Lower leg skin (tissue), 3 donors: ENCODE results near the gene DMKN.

Experiments used
- POLR2A ChIP-seq, 2 donors: fragments of 450-650 bp; IDR thresholded peaks; one replicate each; pipeline ENCODE4 v1.6.1; 2016 to 2017; ENCODE audit warnings: antibody characterized with exemption in 2 of 2, mild to moderate bottlenecking in 1 of 2, moderate library complexity in 1 of 2
- TF ChIP-seq, protein P1 (sequence below), 3 donors: fragments of 450-650 bp; IDR thresholded peaks; one replicate each; pipeline ENCODE4 v1.5.1; 2016; ENCODE audit warnings: antibody characterized with exemption in 3 of 3, mild to moderate bottlenecking in 3 of 3, moderate library complexity in 2 of 3

DNA sequence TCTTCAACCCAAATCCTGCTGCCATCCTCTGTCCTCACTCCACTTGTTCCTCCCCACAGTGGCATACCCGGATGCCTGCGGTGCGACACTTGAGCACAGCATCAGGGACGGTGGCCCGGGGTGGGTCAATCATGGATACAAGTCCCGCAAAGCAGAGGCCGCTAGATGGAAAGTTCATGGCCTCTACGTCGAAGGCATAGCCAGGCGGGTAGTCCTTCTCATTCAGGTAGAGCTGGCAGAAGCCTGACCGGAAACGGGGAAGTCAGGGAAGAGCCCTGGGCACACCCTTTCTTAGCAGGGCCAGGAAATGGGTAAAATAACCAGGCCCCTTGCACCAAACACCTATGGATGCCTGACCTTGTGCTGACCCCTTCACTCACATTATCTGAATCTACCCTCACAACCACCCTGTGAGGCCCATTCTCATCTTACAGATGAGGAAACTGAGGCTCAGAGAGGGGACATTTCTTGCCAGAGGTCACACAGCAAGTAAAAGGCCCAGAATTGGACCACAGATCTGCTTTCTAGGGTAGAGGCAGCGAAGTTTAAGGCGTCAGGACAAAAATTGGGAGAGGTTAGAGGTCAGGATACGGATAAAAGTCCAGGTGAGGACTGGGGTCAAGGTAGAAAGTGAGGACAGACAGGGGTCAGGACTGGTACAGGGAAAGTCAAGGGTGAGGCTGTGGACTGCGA lies 43.5 kb upstream of the DMKN start:
- TF ChIP-seq, protein P1, sequence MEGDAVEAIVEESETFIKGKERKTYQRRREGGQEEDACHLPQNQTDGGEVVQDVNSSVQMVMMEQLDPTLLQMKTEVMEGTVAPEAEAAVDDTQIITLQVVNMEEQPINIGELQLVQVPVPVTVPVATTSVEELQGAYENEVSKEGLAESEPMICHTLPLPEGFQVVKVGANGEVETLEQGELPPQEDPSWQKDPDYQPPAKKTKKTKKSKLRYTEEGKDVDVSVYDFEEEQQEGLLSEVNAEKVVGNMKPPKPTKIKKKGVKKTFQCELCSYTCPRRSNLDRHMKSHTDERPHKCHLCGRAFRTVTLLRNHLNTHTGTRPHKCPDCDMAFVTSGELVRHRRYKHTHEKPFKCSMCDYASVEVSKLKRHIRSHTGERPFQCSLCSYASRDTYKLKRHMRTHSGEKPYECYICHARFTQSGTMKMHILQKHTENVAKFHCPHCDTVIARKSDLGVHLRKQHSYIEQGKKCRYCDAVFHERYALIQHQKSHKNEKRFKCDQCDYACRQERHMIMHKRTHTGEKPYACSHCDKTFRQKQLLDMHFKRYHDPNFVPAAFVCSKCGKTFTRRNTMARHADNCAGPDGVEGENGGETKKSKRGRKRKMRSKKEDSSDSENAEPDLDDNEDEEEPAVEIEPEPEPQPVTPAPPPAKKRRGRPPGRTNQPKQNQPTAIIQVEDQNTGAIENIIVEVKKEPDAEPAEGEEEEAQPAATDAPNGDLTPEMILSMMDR (IDR thresholded peaks at IDR 0.05): no peak
- no peak for TF ChIP-seq POLR2A (IDR thresholded peaks at IDR 0.05)
